K562 (cell line): ENCODE data around the gene CTDSP2. TPM values are rescaled to one million over a fixed set of nuclear protein-coding genes. Genes with fewer than 3 reads are reported as not detected.

Experiments
- ATAC-seq: fragments of 200-7000 bp; cut with Tn5 transposase; 3 replicates; pipeline ENCODE4 v1.9.1; 2020; ENCODE audit warnings: moderate library complexity
- BruUV-seq: library from RNA; stranded (reverse); fragments of 400-500 nt; replicated peaks from 2 replicates; lab custom pipeline; 2021; lab: Mats Ljungman, UMichigan
- CTCF ChIA-PET: fragments of 300-600 bp; formaldehyde crosslinking; extraction: SDS; loops from one replicate; lab custom pipeline; 2021; ENCODE audit warnings: low intra/inter-chr PET ratio; lab: Yijun Ruan, JAX
- POLR2A ChIA-PET: fragments of 300-600, 350-650 bp; sonication (Branson Sonifier 250); formaldehyde crosslinking; extraction: SDS; loops from one replicate; lab custom pipeline; 2021; ENCODE audit warnings: antibody characterized with exemption, inconsistent platforms; lab: Yijun Ruan, JAX
- DNase-seq, 4 experiments: peaks; one replicate each; pipeline versions ENCODE4 v3.0.0 to v3.0.0-alpha.2; 2011 to 2018; ENCODE audit warnings: low spot score in 3 of 4, mixed read lengths in 3 of 4; ENCODE audit errors: extremely low read depth in 1 of 4
- FAIRE-seq: peaks from 2 replicates; lab custom pipeline; 2011; peaks lifted over from hg19 to GRCh38; lab: Jason Lieb, UNC
- H2AFZ ChIP-seq: 2 replicates; pipeline ENCODE4 v1.6.0; 2011; ENCODE audit warnings: low read depth, low read length, control low read depth, inconsistent platforms
- H3K27ac ChIP-seq: fragments of 200-600 bp; 3 replicates; pipeline ENCODE4 v1.8.0; 2011; ENCODE audit warnings: low read depth, mild to moderate bottlenecking, control low read depth, inconsistent platforms, low read length, moderate library complexity, mixed read lengths; ENCODE audit errors: extremely low read depth
- H3K27me3 ChIP-seq, 2 experiments: fragments of 300-600 bp in 1 of 2; 2 replicates in 1 of 2; 3 replicates in 1 of 2; pipeline versions ENCODE4 v1.6.0 to v1.8.0; 2011; ENCODE audit warnings: inconsistent platforms in 2 of 2, low read length in 2 of 2, mild to moderate bottlenecking in 1 of 2, mixed read lengths in 1 of 2, moderate library complexity in 1 of 2; ENCODE audit not compliant: control insufficient read depth in 2 of 2, insufficient read depth in 2 of 2
- H3K36me3 ChIP-seq: fragments of 300-600 bp; 3 replicates; pipeline ENCODE4 v1.8.0; 2011; ENCODE audit warnings: mild to moderate bottlenecking, low read length, inconsistent platforms; ENCODE audit not compliant: control insufficient read depth, insufficient read depth
- H3K4me1 ChIP-seq, 2 experiments: fragments of 200-600 bp in 1 of 2; replicated peaks in 1 of 2; 2 replicates in 1 of 2; 3 replicates in 1 of 2; pipeline versions ENCODE4 v1.5.1 to v1.8.0; 2011; ENCODE audit warnings: inconsistent platforms in 2 of 2, low read length in 2 of 2, mild to moderate bottlenecking in 1 of 2, mixed read lengths in 1 of 2, moderate library complexity in 1 of 2; ENCODE audit not compliant: control insufficient read depth in 2 of 2, insufficient read depth in 2 of 2
- H3K4me2 ChIP-seq: 2 replicates; pipeline ENCODE4 v1.6.1; 2011; ENCODE audit warnings: low read length, control low read depth, inconsistent platforms, mixed read lengths; ENCODE audit not compliant: insufficient read depth
- H3K4me3 ChIP-seq: fragments of 200-600 bp; sonication (generic), shearing (Covaris generic); 2 replicates; pipeline ENCODE4 v1.5.1; 2016; ENCODE audit warnings: control low read depth, inconsistent platforms
- H3K79me2 ChIP-seq: fragments of 200-600 bp; 3 replicates; pipeline ENCODE4 v1.8.0; 2011; ENCODE audit warnings: low read length, inconsistent platforms; ENCODE audit not compliant: control insufficient read depth, insufficient read depth
- H3K9ac ChIP-seq, 2 experiments: 2 replicates each; pipeline versions ENCODE4 v1.6.0 to v1.6.1; 2011; ENCODE audit warnings: low read depth in 2 of 2, low read length in 2 of 2, control low read depth in 1 of 2, inconsistent platforms in 1 of 2, mild to moderate bottlenecking in 1 of 2, mixed read lengths in 1 of 2; ENCODE audit not compliant: insufficient read depth in 1 of 2
- H3K9me1 ChIP-seq: one replicate; pipeline ENCODE4 v1.6.0; 2011; ENCODE audit warnings: inconsistent platforms, mild to moderate bottlenecking, low read length, moderate library complexity; ENCODE audit not compliant: control insufficient read depth, insufficient read depth
- H3K9me3 ChIP-seq: replicated peaks from 2 replicates; pipeline ENCODE4 v1.5.1; 2011; ENCODE audit warnings: low read depth, low read length, inconsistent platforms; ENCODE audit not compliant: control insufficient read depth, insufficient read depth
- H4K20me1 ChIP-seq: replicated peaks from 2 replicates; pipeline ENCODE4 v1.6.1; 2011; ENCODE audit warnings: low read length, inconsistent platforms, mixed read lengths; ENCODE audit not compliant: control insufficient read depth, insufficient read depth
- CBX5 ChIP-seq: IDR thresholded peaks from 2 replicates; pipeline ENCODE4 v1.6.1; 2014; ENCODE audit warnings: low read depth, borderline replicate concordance
- MEF2A ChIP-seq: IDR thresholded peaks from 2 replicates; pipeline ENCODE4 v1.6.1; 2011; ENCODE audit warnings: low read depth, mild to moderate bottlenecking, low read length, moderate library complexity; ENCODE audit not compliant: control insufficient read depth
- ZNF592 ChIP-seq: fragments of 450-650 bp; IDR thresholded peaks from 2 replicates; pipeline ENCODE4 v1.6.1; 2017; ENCODE audit warnings: antibody characterized with exemption, mild to moderate bottlenecking
- WGBS: fragments of 100-300 bp; shearing (Covaris generic); methylation state at CpG from one replicate; pipeline ENCODE4 v1.1.6; 2016; ENCODE audit warnings: low coverage, mixed read lengths; ENCODE audit not compliant: insufficient coverage; ENCODE audit errors: missing lambda C conversion rate; 5-methylcytosine and 5-hydroxymethylcytosine counted together
- in situ Hi-C: fragments of 300-500 bp; cut with MboI; formaldehyde crosslinking; loops from 4 replicates; pipeline ENCODE4 v1.15.0; 2018; ENCODE audit warnings: inconsistent platforms, mixed read lengths
- intact Hi-C: fragments of 100-400 bp; cut with micrococcal nuclease; formaldehyde crosslinking; loops from 2 replicates; pipeline ENCODE4 v1.14.2; 2022
- polyA plus RNA-seq, 8 experiments: library from polyadenylated mRNA; depleted of rRNA in 4 of 8; stranded (reverse) in 5 of 8; unstranded in 3 of 8; fragments of >200 nt; fragmentation: Nextera tagmentation in 2 of 8; fragmentation: Illumina TruSeq in 1 of 8; extraction: Ambion mirVana in 2 of 8; extraction: Trizol in 1 of 8; gene quantifications; 2 replicates each; pipeline versions ENCODE4 v1.2.1 to v1.2.3, GENCODE V29; 2011 to 2014; ENCODE audit warnings: inconsistent platforms in 1 of 8, missing spikeins in 1 of 8
- total RNA-seq, 7 experiments: library from RNA; depleted of rRNA in 6 of 7; stranded (reverse); fragments of >200 nt in 6 of 7; fragmentation: Illumina TruSeq in 2 of 7; extraction: Trizol in 2 of 7; gene quantifications; 2 replicates each; pipeline versions ENCODE4 v1.2.1 to v1.2.3, GENCODE V29; 2011 to 2021; ENCODE audit warnings: low replicate concordance in 1 of 7
- TF ChIP-seq, protein P1 (sequence below), 2 experiments: fragments of 450-650 bp in 1 of 2; sonication (generic) in 1 of 2; formaldehyde crosslinking in 1 of 2; IDR thresholded peaks; 2 replicates each; pipeline versions ENCODE4 v1.7.1 to v1.9.0; 2016 to 2022; ENCODE audit warnings: inconsistent platforms in 1 of 2, mild to moderate bottlenecking in 1 of 2, missing genetic modification reagents in 1 of 2

CTDSP2 gene
- total and polyA plus RNA-seq, 9 of the 15 experiments (the other 6 are each of a cell fraction or from before 2014, with no cell fraction given) = 20.4 to 108 (median 47.7) TPM

DNA sequence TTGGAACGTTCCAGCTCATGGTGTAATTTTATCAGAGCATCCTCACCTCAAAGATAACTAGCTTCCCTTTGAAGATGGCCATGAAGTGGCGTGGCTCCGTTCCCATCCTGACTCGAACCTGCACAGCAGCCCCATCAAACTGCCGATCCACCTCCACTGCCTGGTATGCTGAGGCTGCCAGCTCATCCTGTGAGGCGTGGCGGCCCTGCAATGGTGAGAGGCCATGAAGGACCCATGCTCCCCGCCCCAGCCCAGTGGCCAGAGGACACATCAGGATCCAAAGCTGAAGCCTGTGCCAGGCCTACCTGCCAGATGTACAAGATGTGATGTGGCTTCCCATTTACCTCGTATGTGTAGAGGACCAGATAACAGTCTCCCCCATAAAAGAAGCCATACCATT, 39.2 kb downstream of the CTDSP2 start:
- Histone ChIP-seq H3K36me3 (peaks cover 16% of the 10 kb centered on the region; the same call in 2 of the 3 replicates), H3K79me2 (no peaks in the 10 kb centered on the region), H3K27ac (no peak overlapping the region), H3K9me3 (no peaks in the 10 kb centered on the region), H4K20me1 (no peaks in the 10 kb centered on the region), H3K4me3 (no peak overlapping the region), H3K4me1 (peaks cover 5 to 10% of the 10 kb centered on the region in 2 experiments; a peak in 3 of 5 replicates)
- WGBS = 68% methylated on average over 9 of the region's 9 CpGs
- no TSS peak for BruUV-seq
- intact Hi-C loops = no loop called here
- POLR2A ChIA-PET = no interaction called here
- no peak for TF ChIP-seq ZNF592
- no peak for TF ChIP-seq CBX5
- TF ChIP-seq, protein P1, sequence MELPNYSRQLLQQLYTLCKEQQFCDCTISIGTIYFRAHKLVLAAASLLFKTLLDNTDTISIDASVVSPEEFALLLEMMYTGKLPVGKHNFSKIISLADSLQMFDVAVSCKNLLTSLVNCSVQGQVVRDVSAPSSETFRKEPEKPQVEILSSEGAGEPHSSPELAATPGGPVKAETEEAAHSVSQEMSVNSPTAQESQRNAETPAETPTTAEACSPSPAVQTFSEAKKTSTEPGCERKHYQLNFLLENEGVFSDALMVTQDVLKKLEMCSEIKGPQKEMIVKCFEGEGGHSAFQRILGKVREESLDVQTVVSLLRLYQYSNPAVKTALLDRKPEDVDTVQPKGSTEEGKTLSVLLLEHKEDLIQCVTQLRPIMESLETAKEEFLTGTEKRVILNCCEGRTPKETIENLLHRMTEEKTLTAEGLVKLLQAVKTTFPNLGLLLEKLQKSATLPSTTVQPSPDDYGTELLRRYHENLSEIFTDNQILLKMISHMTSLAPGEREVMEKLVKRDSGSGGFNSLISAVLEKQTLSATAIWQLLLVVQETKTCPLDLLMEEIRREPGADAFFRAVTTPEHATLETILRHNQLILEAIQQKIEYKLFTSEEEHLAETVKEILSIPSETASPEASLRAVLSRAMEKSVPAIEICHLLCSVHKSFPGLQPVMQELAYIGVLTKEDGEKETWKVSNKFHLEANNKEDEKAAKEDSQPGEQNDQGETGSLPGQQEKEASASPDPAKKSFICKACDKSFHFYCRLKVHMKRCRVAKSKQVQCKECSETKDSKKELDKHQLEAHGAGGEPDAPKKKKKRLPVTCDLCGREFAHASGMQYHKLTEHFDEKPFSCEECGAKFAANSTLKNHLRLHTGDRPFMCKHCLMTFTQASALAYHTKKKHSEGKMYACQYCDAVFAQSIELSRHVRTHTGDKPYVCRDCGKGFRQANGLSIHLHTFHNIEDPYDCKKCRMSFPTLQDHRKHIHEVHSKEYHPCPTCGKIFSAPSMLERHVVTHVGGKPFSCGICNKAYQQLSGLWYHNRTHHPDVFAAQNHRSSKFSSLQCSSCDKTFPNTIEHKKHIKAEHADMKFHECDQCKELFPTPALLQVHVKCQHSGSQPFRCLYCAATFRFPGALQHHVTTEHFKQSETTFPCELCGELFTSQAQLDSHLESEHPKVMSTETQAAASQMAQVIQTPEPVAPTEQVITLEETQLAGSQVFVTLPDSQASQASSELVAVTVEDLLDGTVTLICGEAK (IDR thresholded peaks at IDR 0.05) = no peak
- TF ChIP-seq, protein P1 (CRISPR knock-in tag; IDR thresholded peaks at IDR 0.05) = no peak
- TF ChIP-seq MEF2A = no peak
- TF ChIP-seq, all 486 proteins: peak for 0
- Histone ChIP-seq H3K9ac (no peak overlapping the region; a peak in 1 of 4 replicates), H3K9me1 (peaks cover 3% of the 10 kb centered on the region), H2AFZ (no peak overlapping the region), H3K27me3 (no peaks in the 10 kb centered on the region), H3K4me2 (no peak overlapping the region)
- no peak for FAIRE-seq
- ATAC-seq = no peak
- CTCF ChIA-PET = no interaction called here
- in situ Hi-C loops = no loop called here
- no peak for DNase-seq
